Measurements from ENCODE around the gene CASKIN1. TPM values are rescaled to one million over a fixed set of nuclear protein-coding genes. Genes with fewer than 3 reads are reported as not detected.
A peak's percentile ranks its signal among the peaks of the same experiment; 100 is the strongest.

The CASKIN1 gene
- total and polyA plus RNA-seq, 10 of the 15 experiments (the other 5 are each of a cell fraction or from before 2014, with no cell fraction given) = 0.03 to 0.33 (median 0.11) TPM; not detected in 5

GRCh38 chr16:2206420-2206779 lies 10.0 kb upstream of the CASKIN1 start:
- H3K27ac ChIP-seq (ENCODE audit: control insufficient read depth, insufficient read depth) = peak overlapping the region; percentile 96; the same call in 1 of the 2 replicates
- SMC1A ChIA-PET (ENCODE audit: uncharacterized antibody, unreplicated experiment) = no interaction called here
- peaks cover 20% of the 10 kb centered on the region for H3K79me2 ChIP-seq (ENCODE audit: control insufficient read depth, insufficient read depth, low read length)
- no peak for ATAC-seq
- H3K36me3 ChIP-seq (ENCODE audit: control insufficient read depth in 2 of 2, insufficient read depth in 2 of 2, low read length in 1 of 2) = peaks cover 8 to 19% of the 10 kb centered on the region in 2 experiments; a peak in 3 of 4 replicates
- no peak overlapping the region for H2AFZ ChIP-seq (ENCODE audit: control insufficient read depth, low read depth, low read length)
- no peaks in the 10 kb centered on the region for H3K27me3 ChIP-seq (replicated peaks in 1 of 2; ENCODE audit: control insufficient read depth in 2 of 2, insufficient read depth in 2 of 2, low read length in 1 of 2)
- no peak for DNase-seq (ENCODE audit: low read depth, low spot score)
- WGBS (ENCODE audit: insufficient coverage, insufficient replicate concordance, low lambda C conversion rate, missing lambda C conversion rate) = 54% methylated on average over 18 of the region's 18 CpGs
- TF ChIP-seq MTA2 (IDR thresholded peaks at IDR 0.05; ENCODE audit: low read depth) (no peak), ZSCAN29 (IDR thresholded peaks at IDR 0.05) (no peak), BMI1 (IDR thresholded peaks at IDR 0.05; ENCODE audit: borderline replicate concordance) (no peak), FOS (IDR thresholded peaks at IDR 0.05; ENCODE audit: borderline replicate concordance, extremely low read depth, insufficient read length) (no peak), ZBTB11 (CRISPR knock-in tag; IDR thresholded peaks at IDR 0.05) (no peak), PKNOX1 (IDR thresholded peaks at IDR 0.05) (no peak), PRDM15 (CRISPR knock-in tag; IDR thresholded peaks at IDR 0.05) (no peak), ZBED1 (IDR thresholded peaks at IDR 0.05; ENCODE audit: borderline replicate concordance) (no peak), RELA (IDR thresholded peaks at IDR 0.05; ENCODE audit: borderline replicate concordance, partially characterized antibody) (no peak), IKZF2 (IDR thresholded peaks at IDR 0.05) (no peak), CHD4 (IDR thresholded peaks at IDR 0.05) (no peak), RCOR1 (conservative IDR thresholded peaks at IDR 0.05; ENCODE audit: low read depth, low read length) (no peak)
- H3K9me3 ChIP-seq (replicated peaks; ENCODE audit: control insufficient read depth, insufficient read depth, low read length) = no peaks in the 10 kb centered on the region
- POLR2A ChIA-PET = interaction anchor here (0.5 to 1.5 kb wide), 5 partner anchors 8 to 282 kb away, joined by 3 to 9 read pairs (median 4); partner anchors contain the start of genes ECI1, PGP and TRAF7
- RAD21 ChIA-PET (ENCODE audit: unreplicated experiment) = interaction anchor here (1.5 kb wide), 1 partner anchor 8 kb away, joined by 3 read pairs; the partner anchor contains the start of gene PGP
- in situ Hi-C loops (cut with MboI) (no loop called here), intact Hi-C loops (cut with micrococcal nuclease; ENCODE audit: unreplicated experiment) (loop anchor here (5.0 kb wide), 1 partner anchor 46 kb away; the partner anchor contains the start of gene ECI1)
- FAIRE-seq = no peak
- peak overlapping the region; percentile 89 for H3K4me2 ChIP-seq (ENCODE audit: control insufficient read depth, insufficient read depth)
- peak overlapping the region; percentile 93 for H3K4me3 ChIP-seq
- H3K9ac ChIP-seq (ENCODE audit: control insufficient read depth, insufficient read depth, low read length) = peak overlapping the region; percentile 78
- BruUV-seq (replicated peaks) = no TSS peak
- CTCF ChIA-PET = interaction anchor here (0.6 kb wide), 1 partner anchor 121 kb away, joined by 3 read pairs; no protein-coding TSS in a partner anchor
- peaks cover 6% of the 10 kb centered on the region; the same call in 1 of the 2 replicates for H3K4me1 ChIP-seq (ENCODE audit: control insufficient read depth, insufficient read depth, low read length)
- no peaks in the 10 kb centered on the region for H4K20me1 ChIP-seq (ENCODE audit: control insufficient read depth, insufficient read depth)
